GM12872 (cell line): Measurements from ENCODE around the gene SNX25.

Experiments
- TF ChIP-seq, protein P1 (sequence below): IDR thresholded peaks from 3 replicates; pipeline ENCODE4 v1.5.1; 2011; ENCODE audit warnings: low read depth, mild to moderate bottlenecking, low read length, moderate library complexity; ENCODE audit not compliant: insufficient read depth

Gene SNX25

DNA sequence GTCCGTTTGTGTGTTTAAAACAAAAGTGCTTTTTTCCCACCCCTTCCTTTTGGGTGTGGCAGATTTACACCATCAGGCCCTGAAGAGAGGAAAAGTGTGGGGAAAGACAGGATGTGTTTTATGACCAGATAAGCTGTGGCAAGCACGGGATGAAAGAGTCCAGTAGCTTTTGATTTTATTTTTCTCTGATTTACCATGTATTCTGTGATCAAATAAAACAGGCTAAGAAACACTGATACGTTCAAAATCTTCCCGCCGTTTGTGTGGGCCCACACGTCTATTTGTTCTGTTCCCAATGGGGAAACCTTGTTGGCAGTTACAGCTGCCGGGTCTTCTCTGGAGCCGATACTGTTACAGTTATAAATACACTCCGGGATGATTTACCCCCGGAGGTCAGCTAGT is 175.5 kb downstream of the SNX25 start:
- TF ChIP-seq, protein P1, sequence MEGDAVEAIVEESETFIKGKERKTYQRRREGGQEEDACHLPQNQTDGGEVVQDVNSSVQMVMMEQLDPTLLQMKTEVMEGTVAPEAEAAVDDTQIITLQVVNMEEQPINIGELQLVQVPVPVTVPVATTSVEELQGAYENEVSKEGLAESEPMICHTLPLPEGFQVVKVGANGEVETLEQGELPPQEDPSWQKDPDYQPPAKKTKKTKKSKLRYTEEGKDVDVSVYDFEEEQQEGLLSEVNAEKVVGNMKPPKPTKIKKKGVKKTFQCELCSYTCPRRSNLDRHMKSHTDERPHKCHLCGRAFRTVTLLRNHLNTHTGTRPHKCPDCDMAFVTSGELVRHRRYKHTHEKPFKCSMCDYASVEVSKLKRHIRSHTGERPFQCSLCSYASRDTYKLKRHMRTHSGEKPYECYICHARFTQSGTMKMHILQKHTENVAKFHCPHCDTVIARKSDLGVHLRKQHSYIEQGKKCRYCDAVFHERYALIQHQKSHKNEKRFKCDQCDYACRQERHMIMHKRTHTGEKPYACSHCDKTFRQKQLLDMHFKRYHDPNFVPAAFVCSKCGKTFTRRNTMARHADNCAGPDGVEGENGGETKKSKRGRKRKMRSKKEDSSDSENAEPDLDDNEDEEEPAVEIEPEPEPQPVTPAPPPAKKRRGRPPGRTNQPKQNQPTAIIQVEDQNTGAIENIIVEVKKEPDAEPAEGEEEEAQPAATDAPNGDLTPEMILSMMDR = no peak

- TF ChIP-seq, protein P1 = no peak
Measured at GRCh38 chr4:185387957-185388356, 178.6 kb downstream of the SNX25 start.

DNA sequence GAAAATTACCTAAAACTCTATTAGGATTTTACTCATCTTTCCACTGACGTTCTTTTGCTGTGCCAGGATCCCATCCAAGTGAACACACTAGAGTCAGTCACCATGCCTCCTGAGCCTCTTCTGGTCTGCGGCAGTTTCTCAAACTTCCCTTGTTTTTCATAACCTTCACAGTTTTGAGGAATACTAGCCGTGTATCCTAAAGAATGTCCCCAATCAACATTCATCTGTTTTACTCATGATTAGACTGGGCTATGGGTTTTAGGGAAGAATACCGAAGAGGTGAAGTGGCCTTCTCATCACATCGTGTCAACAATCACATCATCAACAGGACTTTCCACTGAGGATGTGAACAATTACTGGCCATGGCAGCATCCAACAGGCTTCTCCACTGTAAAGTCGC is 181.5 kb downstream of the SNX25 start:
- TF ChIP-seq, protein P1 = no peak

DNA sequence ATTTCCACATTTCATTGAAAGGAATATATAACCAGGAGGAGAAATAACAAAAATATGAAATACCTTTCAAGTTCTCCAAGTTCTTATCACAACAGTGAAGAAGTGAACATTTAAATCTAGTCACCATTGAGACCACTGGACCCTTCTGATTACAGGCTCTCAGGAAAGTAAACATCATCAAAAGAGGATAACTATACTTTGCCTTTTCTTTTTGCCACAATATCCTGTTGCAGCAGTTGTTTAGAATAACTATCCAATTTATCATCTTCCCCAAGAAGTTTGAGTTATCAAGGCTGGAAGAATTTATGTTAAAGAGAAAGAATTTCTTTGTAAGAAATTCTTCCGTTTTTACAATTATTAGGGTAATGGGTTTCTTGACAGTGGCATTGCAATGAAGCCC is 182.8 kb downstream of the SNX25 start:
- TF ChIP-seq, protein P1 = no peak

GRCh38 chr4:185394568-185395237 is 185.3 kb downstream of the SNX25 start:
- TF ChIP-seq, protein P1 = no peak

- TF ChIP-seq, protein P1 = no peak
Measured at GRCh38 chr4:185395238-185395955, 186.0 kb downstream of the SNX25 start, which contains the start of gene LRP2BP. Gene LRP2BP (minus strand): TSS chr4:185395924. CDS start chr4:185378186, 17,738 bp downstream.

- TF ChIP-seq, protein P1 = no peak
Measured at GRCh38 chr4:185395956-185396723, 186.7 kb downstream of the SNX25 start.
